ENCODE results near the gene RAB3D. TPM values are rescaled to one million over a fixed set of nuclear protein-coding genes. Genes with fewer than 3 reads are reported as not detected.
A peak's percentile ranks its signal among the peaks of the same experiment; 100 is the strongest.

RAB3D gene
- total RNA-seq, 2 experiments from 2014 or later = 9.8 to 10.7 TPM

DNA sequence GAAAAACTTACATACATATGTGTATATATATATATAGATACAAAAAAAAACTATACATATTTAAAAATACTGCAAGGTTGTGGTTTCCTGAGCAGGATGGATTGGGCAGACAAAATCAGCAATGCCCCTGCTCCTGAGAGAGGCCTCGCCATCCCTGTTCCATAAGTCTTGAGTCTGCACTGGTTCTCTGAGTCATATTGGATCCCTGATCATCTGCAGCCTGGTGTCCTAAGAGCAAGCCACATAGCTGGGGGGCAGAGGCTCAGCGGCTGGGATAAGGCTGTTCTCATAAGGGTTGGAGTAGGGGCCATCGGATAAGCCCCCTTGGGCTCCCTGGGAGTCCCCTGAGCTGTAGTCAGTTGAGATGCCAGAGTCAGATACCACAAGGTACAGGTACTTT is 38.3 kb upstream of the RAB3D start:
- no peak for DNase-seq
- Mint-ChIP-seq H3K9me3 (no peaks in the 10 kb centered on the region), H3K4me1 (ENCODE audit: low read depth) (peaks cover 54% of the 10 kb centered on the region), H3K27me3 (ENCODE audit: low read depth) (peaks cover 5% of the 10 kb centered on the region), H3K4me3 (no peak overlapping the region), H3K27ac (no peak overlapping the region), H3K36me3 (ENCODE audit: low read depth) (peaks cover 11% of the 10 kb centered on the region)
- CTCF ChIA-PET = interaction anchor here (0.6 to 1.4 kb wide), 4 partner anchors 9 to 105 kb away, joined by 3 to 14 read pairs (median 4); no protein-coding TSS in a partner anchor
- intact Hi-C loops (cut with micrococcal nuclease) = loop anchor here (10.0 kb wide), 1 partner anchor 723 kb away; the partner anchor contains the start of gene ILF3

- CTCF ChIA-PET = interaction anchor here (0.5 to 1.5 kb wide), 9 partner anchors 8 to 636 kb away, joined by 3 to 14 read pairs (median 4); partner anchors contain the start of genes ODAD3 and PRKCSH
- intact Hi-C loops (cut with micrococcal nuclease) = loop anchor here (10.0 kb wide), 1 partner anchor 722 kb away; the partner anchor contains the start of gene ILF3
- peak overlapping the region; percentile 55 for H3K4me3 Mint-ChIP-seq
These were observed 37.8 kb upstream of the RAB3D start for GRCh38 chr19:11377237-11377636.

DNA sequence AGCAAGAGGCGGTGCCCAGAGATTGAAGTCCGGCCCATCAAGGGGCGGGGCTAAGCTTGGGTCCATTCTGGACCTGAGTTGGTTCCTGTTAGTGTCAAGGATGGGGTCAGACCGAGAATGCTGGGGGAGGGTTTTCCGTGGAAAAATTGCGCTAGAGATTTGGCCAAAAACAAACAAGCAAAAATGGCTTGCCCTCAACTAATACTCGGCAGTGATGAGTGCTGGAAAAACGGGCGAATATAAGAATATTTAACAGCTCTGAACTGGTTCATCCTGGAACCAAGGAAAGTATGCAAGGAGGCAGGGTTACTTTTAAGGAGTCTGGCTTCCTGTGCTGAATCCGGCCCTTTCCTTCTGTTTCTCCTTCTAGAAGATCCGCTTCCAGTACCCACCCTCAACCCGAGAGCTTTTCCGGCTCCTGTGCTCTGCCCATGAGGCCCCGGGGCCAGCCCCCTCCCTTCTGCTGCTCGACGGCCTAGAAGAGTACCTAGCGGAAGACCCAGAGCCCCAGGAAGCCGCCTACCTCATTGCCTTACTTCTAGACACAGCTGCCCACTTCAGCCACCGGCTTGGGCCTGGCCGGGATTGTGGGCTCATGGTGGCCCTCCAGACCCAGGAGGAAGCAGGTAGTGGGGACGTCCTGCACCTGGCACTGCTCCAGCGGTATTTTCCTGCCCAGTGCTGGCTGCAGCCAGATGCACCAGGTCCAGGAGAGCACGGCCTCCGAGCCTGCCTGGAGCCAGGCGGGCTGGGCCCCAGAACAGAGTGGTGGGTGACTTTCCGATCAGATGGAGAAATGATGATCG is 35.9 kb upstream of the RAB3D start:
- intact Hi-C loops (cut with micrococcal nuclease) = loop anchor here (1.0 to 10.0 kb wide), 4 partner anchors 51 to 721 kb away; partner anchors contain the start of gene ILF3
- peaks cover 41% of the 10 kb centered on the region for H3K4me1 Mint-ChIP-seq (ENCODE audit: low read depth)
- CTCF ChIA-PET = interaction anchor here (0.7 to 2.1 kb wide), 9 partner anchors 7 to 110 kb away, joined by 3 to 11 read pairs (median 4); partner anchors contain the start of genes EPOR and RAB3D
- no peak overlapping the region for H3K4me3 Mint-ChIP-seq
- H3K9me3 Mint-ChIP-seq = no peaks in the 10 kb centered on the region
- H3K27me3 Mint-ChIP-seq (ENCODE audit: low read depth) = no peaks in the 10 kb centered on the region
- no peak overlapping the region for H3K27ac Mint-ChIP-seq
- peaks cover 17% of the 10 kb centered on the region for H3K36me3 Mint-ChIP-seq (ENCODE audit: low read depth)
- DNase-seq = peak; percentile 91

More at GRCh38 chr19:11377237-11377636, 37.8 kb upstream of the RAB3D start:
- Mint-ChIP-seq H3K27me3 (ENCODE audit: low read depth) (no peaks in the 10 kb centered on the region), H3K36me3 (ENCODE audit: low read depth) (peaks cover 11% of the 10 kb centered on the region), H3K9me3 (no peaks in the 10 kb centered on the region), H3K27ac (peak overlapping the region; percentile 87), H3K4me1 (ENCODE audit: low read depth) (peaks cover 50% of the 10 kb centered on the region)
- DNase-seq = peak; percentile 61

- Mint-ChIP-seq H3K9me3 (no peaks in the 10 kb centered on the region), H3K36me3 (ENCODE audit: low read depth) (peaks cover 17% of the 10 kb centered on the region), H3K27me3 (ENCODE audit: low read depth) (no peaks in the 10 kb centered on the region), H3K4me1 (ENCODE audit: low read depth) (peaks cover 35% of the 10 kb centered on the region), H3K4me3 (no peak within 1 kb of the TSS), H3K27ac (no peak within 1 kb of the TSS)
- peak; percentile 99 for DNase-seq
- intact Hi-C loops (cut with micrococcal nuclease) = loop anchor here (1.0 to 10.0 kb wide), 8 partner anchors 28 to 720 kb away; partner anchors contain the start of genes CARM1, CCDC159, ECSIT and ILF3
- CTCF ChIA-PET = interaction anchor here (0.7 to 2.1 kb wide), 8 partner anchors 8 to 111 kb away, joined by 3 to 11 read pairs (median 4); partner anchors contain the start of genes EPOR and RAB3D
These were observed 35.1 kb upstream of the RAB3D start, which contains the start of gene SWSAP1 for GRCh38 chr19:11374433-11375142. Gene SWSAP1 (plus strand): TSS chr19:11374666. CDS start chr19:11374681, 15 bp downstream.

DNA sequence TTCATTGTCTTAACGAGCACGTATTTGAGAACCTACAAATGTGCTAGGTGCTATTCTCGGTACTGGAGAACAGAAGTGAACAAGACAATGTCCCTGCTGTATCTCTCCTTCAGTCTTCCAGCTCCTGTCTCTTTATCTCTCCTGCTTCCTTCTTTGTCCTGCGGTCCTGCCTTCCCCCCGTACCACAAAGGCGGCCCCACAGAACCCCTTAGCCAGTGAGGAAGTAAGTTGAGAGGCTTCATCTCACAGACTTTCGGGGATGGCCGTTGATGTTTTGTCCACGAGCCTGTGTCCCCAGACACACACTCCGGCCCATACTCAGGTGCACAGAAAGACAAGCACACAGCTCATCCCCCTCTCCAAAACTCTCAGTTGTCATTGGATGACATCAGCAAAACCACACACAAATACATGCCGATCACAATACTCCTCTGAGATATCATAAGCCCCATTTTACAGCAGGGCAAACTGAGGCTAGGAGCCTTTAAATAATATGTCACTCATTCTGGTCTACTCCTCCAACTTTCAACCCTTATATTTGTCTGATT is 34.5 kb upstream of the RAB3D start:
- DNase-seq = no peak
- Mint-ChIP-seq H3K36me3 (ENCODE audit: low read depth) (peaks cover 17% of the 10 kb centered on the region), H3K27me3 (ENCODE audit: low read depth) (no peaks in the 10 kb centered on the region), H3K4me3 (no peak overlapping the region), H3K4me1 (ENCODE audit: low read depth) (peaks cover 32% of the 10 kb centered on the region), H3K27ac (no peak overlapping the region), H3K9me3 (no peaks in the 10 kb centered on the region)
- intact Hi-C loops (cut with micrococcal nuclease) = loop anchor here (1.0 to 10.0 kb wide), 7 partner anchors 28 to 719 kb away; partner anchors contain the start of genes CARM1, CCDC159, ECSIT and ILF3
- CTCF ChIA-PET = interaction anchor here (1.8 kb wide), 1 partner anchor 33 kb away, joined by 5 read pairs; no protein-coding TSS in a partner anchor

- H3K36me3 Mint-ChIP-seq (ENCODE audit: low read depth) = peaks cover 17% of the 10 kb centered on the region
- H3K4me1 Mint-ChIP-seq (ENCODE audit: low read depth) = peaks cover 27% of the 10 kb centered on the region
- H3K27me3 Mint-ChIP-seq (ENCODE audit: low read depth) = no peaks in the 10 kb centered on the region
- CTCF ChIA-PET = interaction anchor here (0.6 to 1.8 kb wide), 2 partner anchors 34 to 51 kb away, joined by 4 to 5 read pairs; no protein-coding TSS in a partner anchor
- no peak overlapping the region for H3K27ac Mint-ChIP-seq
- no peaks in the 10 kb centered on the region for H3K9me3 Mint-ChIP-seq
- H3K4me3 Mint-ChIP-seq = no peak overlapping the region
- DNase-seq = no peak
- intact Hi-C loops (cut with micrococcal nuclease) = loop anchor here (10.0 kb wide), 1 partner anchor 719 kb away; the partner anchor contains the start of gene ILF3
These were observed 33.9 kb upstream of the RAB3D start for GRCh38 chr19:11373166-11373884.

DNA sequence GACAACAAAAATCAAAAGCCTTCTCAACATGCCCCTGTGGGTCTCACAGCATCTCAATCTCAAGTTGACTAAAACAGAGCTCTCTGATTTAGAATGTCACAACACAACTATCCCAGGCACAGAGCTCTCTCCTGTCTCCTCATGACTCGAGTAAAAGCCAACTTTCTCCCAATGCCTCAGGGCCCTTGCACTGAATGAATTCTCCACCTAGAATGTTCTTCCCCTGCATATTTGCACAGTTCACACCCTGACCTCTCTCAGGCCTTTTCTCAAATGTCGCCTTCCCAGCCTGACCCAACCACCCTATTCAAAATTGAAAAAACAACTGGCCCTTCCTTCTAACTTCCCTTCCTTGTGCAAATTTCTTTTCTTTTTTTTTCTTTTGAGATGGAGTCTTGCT is 31.3 kb upstream of the RAB3D start:
- CTCF ChIA-PET = interaction anchor here (1.7 kb wide), 1 partner anchor 112 kb away, joined by 4 read pairs; no protein-coding TSS in a partner anchor
- no peak for DNase-seq
- H3K4me1 Mint-ChIP-seq (ENCODE audit: low read depth) = peaks cover 8% of the 10 kb centered on the region
- peaks cover 8% of the 10 kb centered on the region for H3K36me3 Mint-ChIP-seq (ENCODE audit: low read depth)
- intact Hi-C loops (cut with micrococcal nuclease) = loop anchor here (10.0 kb wide), 1 partner anchor 716 kb away; the partner anchor contains the start of gene ILF3
- no peaks in the 10 kb centered on the region for H3K9me3 Mint-ChIP-seq
- H3K4me3 Mint-ChIP-seq = no peak overlapping the region
- H3K27me3 Mint-ChIP-seq (ENCODE audit: low read depth) = no peaks in the 10 kb centered on the region
- H3K27ac Mint-ChIP-seq = no peak overlapping the region

DNA sequence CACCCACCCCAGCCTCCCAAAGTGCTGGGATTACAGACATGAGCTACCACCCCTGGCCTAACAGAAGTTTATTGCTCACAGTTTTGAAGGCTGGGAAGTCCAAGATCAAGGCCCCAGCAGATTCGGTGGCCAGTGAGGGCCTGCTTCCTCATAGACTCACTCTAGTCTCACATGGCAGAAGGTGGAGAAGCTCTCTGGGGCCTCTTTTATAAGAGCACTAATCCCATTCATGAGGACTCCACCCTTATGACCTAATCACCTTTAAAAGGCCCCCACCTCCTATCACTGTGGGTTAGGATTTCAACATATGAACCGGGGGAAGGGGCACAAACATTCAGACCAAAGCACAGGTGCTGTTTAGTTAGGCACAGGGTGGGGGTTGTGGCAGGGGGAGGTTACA is 28.1 kb upstream of the RAB3D start:
- H3K4me3 Mint-ChIP-seq = no peak overlapping the region
- CTCF ChIA-PET = interaction anchor here (0.6 kb wide), 1 partner anchor 1409 kb away, joined by 3 read pairs; no protein-coding TSS in a partner anchor
- no peaks in the 10 kb centered on the region for H3K9me3 Mint-ChIP-seq
- peaks cover 2% of the 10 kb centered on the region for H3K4me1 Mint-ChIP-seq (ENCODE audit: low read depth)
- intact Hi-C loops (cut with micrococcal nuclease) = no loop called here
- H3K36me3 Mint-ChIP-seq (ENCODE audit: low read depth) = peaks cover 5% of the 10 kb centered on the region
- no peaks in the 10 kb centered on the region for H3K27me3 Mint-ChIP-seq (ENCODE audit: low read depth)
- H3K27ac Mint-ChIP-seq = no peak overlapping the region
- no peak for DNase-seq

- no peaks in the 10 kb centered on the region for H3K27me3 Mint-ChIP-seq (ENCODE audit: low read depth)
- H3K4me1 Mint-ChIP-seq (ENCODE audit: low read depth) = no peaks in the 10 kb centered on the region
- H3K4me3 Mint-ChIP-seq = no peak overlapping the region
- DNase-seq = no peak
- no peak overlapping the region for H3K27ac Mint-ChIP-seq
- no peaks in the 10 kb centered on the region for H3K36me3 Mint-ChIP-seq (ENCODE audit: low read depth)
- CTCF ChIA-PET = interaction anchor here (0.8 kb wide), 1 partner anchor 16 kb away, joined by 4 read pairs; no protein-coding TSS in a partner anchor
- intact Hi-C loops (cut with micrococcal nuclease) = no loop called here
- H3K9me3 Mint-ChIP-seq = no peaks in the 10 kb centered on the region
These were observed 26.2 kb upstream of the RAB3D start for GRCh38 chr19:11365557-11366117.

DNA sequence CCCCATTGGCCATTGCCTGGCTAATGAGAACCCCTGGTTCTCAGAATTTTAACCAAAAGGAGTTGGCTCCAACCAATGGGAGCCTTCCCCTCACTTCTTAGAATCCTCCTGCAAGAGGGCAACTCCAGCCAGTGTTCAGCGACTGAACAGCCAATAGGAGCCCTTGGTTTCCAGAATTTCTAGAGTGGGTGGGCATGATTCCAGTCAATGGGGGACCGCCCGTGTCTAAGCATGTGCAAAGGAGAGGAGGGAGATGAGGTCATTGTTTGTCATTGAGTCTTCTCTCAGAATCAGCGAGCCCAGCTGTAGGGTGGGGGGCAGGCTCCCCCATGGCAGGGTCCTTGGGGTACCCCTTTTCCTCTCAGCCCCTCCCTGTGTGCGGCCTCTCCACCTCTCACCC is 25.5 kb upstream of the RAB3D start:
- H3K36me3 Mint-ChIP-seq (ENCODE audit: low read depth) = no peaks in the 10 kb centered on the region
- no peaks in the 10 kb centered on the region for H3K27me3 Mint-ChIP-seq (ENCODE audit: low read depth)
- no peak overlapping the region for H3K4me3 Mint-ChIP-seq
- intact Hi-C loops (cut with micrococcal nuclease) = no loop called here
- H3K4me1 Mint-ChIP-seq (ENCODE audit: low read depth) = no peaks in the 10 kb centered on the region
- DNase-seq = no peak
- no peaks in the 10 kb centered on the region for H3K9me3 Mint-ChIP-seq
- H3K27ac Mint-ChIP-seq = no peak overlapping the region
- CTCF ChIA-PET = no interaction called here
